Left hindlimb (tissue), 1 donor: ENCODE measurements around the gene CMIP.
A peak's percentile ranks its signal among the peaks of the same experiment; 100 is the strongest.

Experiments used
- DNase-seq: peaks from one replicate; pipeline ENCODE4 v3.0.0-alpha.2; 2018

Gene CMIP

DNA sequence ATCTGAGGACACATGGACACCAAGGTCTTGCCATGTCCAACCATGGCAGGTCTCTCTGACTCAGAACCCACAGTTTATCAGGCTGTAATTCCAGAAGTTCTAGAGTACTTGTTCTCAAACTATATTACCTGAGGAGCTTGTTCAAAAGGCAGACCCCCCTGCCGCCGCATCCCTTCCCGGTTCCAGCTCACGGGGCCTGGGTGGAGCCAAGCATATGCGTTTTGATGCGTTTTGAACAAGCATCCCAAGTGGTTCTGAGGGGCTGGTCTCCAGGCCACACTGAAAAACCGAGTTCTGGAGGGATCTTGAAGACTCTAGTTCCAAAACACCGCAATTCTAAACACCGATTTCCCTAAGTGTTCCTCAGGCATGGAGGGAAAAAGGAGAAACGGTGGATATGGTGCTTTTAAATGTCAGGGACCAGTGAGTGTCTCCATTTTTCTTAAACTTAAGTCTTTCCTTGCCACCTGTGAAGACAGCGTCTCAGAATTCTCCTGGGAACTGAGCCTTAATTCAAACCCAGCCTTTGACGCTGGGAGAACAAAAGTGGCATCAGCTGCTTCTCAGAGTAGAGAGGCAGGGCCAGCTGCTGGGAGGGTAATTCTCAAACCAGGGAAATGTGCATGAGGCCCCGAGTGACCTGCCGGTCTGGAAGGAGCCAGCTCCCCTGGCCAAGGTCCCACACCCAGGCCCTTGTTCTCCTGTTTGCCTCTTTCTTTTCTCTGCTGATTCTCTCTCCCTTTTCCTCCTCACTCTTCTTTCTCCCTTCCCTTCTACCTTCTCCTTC lies 250.1 kb downstream of the CMIP start:
- peak; percentile 59 for DNase-seq

DNA sequence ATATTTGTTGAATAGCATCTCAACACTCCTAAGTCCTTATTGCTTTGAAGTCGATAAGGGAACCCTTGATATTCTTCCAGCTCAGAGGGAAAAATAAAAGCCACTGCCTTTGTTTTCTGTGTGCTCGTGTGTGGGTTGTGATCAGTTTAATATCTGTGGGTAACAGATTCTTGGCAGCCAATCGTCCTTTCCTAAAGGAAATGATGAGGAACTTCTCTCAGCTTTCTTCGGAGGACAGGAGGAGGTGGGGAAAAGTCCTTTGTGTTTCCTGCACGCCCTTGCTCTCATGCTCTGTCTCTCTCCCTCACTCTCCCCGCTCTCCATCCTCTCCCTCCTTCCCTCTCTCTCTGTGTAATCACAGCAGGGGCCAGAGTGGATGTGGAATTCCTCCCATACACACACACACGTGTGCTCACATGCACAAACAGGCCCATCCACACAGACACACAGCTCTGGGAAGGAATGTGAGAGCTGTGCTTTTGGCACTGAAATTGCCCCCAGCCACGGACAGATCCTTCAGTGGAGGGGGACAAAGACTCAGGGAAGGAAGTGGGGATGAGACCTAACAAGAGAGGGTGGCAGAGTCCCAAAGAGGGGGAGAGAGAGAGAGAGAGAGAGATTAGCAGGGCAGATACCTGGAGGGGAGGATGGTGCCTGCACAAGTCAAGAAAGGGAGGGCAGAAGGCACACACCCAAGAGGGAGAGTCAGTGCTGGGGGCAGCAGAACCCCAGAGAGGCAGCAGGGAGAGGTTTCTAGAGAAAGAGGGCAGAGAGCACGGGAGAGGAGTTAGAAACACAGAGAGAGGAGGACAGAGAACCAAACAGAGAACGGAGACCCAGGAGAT lies 250.9 kb downstream of the CMIP start:
- no peak for DNase-seq

DNA sequence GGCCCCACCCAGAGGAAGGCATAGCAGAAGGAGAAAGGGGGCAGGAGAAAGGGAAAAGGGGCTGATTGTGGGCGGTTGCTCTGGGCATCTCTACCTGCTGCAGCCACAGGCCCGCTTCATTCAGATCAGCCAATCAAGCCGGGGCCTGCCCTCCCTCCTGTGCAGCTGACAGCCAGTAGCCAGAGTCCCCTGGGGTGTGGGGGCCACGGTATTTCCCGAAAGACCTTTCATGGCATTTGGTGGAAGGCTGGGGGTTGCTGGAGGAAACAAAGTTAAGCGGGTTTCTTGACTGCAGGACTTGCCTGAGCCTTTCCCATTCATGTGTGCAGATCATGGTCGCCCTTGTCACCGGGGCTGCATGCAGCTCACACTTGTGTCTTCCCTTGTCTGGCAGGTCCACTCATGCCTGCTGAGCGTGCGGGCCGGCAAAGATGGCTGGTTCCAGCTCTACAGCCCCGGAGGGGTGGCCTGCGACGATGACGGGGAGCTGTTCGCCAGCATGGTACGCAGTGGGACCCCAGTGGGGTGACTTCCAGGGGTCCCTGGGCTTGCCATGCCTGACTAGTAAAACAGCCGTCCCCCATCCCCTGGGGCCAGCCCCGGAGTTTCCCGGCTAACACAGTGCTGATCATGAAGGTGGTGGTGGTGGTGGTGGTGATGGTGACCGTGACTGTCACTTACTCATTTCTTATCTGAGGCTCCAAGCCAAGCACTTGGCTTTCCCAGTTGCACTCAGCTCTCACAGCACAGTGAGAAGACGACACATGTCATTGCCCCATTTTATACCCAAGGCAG lies 251.8 kb downstream of the CMIP start:
- no peak for DNase-seq

DNA sequence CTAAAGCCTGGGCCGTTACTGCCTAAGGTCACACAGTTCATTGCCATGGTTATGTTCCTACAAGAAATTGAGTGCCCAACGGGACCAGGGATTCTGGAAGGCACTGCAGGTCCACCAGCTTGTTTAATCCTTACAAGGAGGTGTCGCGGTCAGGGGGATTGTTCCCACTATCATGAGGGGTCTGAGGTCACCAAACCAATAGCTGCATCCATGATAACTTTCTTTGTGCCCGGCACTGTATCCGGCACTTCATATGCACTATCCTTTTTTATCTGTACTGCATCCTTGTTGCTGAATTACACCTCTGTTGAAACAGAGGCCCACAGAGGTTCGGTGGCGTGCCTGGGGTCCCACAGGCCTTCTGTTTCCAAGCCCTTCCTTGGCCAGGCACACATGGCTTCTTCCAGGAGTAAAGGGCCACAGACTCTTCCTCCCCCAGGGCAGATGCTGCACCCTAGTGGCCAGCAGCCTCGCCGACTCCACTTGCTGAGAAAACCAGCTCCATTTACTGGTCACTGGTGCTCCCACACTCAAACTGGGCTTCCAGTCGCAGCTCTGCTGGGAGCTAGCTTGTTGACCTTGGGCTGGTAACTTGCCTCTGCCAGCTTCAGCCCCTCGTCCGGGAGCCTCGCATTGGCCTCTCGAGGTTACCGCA lies 252.5 kb downstream of the CMIP start:
- no peak for DNase-seq

DNA sequence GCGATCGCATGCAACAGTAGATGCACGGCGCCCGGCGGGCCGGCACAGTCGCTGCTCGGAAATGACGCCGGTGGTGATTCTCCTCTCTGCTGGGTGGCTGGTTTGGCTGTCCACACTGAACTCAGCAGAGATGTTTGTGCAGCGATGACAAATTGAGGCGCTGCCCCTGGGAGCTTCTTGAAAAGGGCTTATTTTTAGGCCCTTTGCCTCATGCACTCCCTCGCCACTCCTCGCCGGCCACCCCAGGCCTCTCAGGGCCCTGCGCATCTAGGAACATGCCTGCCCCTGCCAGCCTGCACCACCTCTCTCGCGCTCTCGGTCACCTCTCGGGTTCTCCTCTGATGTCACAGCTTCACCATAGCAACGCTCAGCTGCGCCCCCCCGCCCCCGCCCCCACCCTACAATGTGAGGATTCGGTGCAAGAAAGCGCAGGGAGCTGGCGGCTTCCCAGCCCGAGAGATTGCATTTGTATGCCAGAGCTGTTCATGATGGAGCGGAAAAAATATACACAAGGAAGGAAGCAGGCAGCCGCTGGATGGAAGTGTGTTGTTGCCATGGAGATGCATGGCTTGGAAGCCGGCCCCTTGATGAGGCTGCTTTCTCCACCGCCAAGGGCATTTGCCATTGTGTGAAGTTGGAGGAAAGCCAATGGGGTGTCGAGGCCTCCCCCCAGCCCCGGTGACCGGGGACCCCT lies 253.2 kb downstream of the CMIP start:
- peak; percentile 84 for DNase-seq

DNA sequence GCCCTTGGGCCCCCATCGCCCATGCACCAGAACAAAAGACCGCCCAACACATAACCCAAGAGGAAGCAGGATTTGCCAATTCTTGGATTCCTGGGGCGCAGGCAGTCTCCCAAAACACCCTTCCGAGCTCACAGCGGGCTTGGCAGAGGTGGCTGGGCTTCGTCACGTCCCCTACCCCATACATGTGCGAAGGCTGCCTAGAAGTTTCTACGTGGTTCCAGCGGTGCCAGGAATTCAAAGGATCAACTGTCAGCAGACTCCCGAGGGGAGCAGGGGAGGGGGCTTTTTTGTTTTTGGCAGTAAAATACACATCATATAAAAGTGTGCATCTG lies 253.7 kb downstream of the CMIP start:
- no peak for DNase-seq

DNA sequence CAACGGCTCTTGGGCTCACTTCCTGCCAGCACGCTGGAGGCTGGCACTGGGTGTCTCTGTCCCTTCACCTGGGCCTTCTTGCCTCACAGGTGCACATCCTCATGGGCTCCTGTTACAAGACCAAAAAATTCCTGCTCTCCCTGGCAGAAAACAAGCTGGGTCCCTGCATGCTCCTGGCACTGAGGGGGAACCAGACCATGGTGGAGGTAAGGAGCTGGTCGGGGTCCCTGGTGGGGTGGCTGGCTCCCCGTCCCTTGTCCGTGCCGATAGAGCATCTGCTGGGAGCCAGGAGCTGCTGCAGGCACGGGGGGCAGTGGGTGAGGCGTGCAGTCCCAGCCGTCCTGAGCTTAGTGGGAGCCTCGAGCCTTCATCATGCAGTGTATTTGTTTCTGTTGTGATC lies 255.0 kb downstream of the CMIP start:
- DNase-seq: no peak

DNA sequence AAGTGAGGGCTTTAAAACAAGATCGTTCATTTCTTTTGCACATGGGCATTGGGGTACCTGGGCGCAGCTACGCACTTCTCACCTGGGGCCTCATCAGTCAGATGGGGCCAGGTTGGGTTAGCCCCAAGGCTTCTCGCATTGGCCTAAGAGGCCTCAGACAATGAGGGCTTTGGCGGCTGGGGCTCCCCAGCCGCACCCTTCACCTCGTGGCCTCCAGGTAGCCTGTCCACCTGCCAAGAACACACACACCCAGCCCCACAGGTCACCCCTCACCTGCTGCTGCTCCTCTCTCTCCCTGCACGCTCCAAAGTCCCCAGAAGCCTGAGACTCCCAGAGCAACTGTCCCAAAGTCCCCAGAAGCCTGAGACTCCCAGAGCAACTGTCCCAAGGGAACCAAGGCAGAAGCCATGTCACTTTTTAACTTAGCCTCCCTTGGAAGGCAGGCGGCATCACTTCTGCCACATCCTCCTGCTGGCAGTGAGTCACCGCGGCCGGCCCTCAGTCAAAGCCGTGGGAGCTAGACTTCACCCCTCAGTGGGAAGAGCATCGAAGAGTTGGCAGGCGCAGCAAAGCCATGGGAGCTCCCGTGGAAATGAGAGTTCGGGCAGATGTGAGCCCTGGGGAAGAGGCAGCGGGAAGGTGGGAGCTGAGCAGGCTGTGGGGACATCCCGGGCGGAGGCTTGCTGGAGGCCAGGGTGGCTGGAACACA lies 255.6 kb downstream of the CMIP start:
- DNase-seq: no peak

DNA sequence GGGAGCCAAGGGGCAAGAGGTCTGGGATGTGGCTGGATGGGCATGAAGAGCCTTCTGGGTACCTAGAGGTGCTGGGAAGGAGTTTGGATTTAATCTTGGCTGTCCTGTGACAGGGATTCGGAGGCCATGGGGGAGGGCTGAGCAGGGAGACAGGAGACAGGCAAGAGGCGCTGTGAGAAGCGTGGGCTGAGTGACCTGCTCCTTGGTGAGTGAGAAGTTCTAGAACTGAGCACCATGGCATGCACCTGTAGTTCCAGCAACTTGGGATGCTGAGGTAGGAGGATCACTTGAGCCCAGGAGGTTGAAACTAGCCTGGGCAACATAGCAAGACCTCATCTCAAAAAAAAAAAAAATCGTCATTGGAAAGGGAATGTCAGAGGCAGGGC lies 256.2 kb downstream of the CMIP start:
- DNase-seq: no peak

DNA sequence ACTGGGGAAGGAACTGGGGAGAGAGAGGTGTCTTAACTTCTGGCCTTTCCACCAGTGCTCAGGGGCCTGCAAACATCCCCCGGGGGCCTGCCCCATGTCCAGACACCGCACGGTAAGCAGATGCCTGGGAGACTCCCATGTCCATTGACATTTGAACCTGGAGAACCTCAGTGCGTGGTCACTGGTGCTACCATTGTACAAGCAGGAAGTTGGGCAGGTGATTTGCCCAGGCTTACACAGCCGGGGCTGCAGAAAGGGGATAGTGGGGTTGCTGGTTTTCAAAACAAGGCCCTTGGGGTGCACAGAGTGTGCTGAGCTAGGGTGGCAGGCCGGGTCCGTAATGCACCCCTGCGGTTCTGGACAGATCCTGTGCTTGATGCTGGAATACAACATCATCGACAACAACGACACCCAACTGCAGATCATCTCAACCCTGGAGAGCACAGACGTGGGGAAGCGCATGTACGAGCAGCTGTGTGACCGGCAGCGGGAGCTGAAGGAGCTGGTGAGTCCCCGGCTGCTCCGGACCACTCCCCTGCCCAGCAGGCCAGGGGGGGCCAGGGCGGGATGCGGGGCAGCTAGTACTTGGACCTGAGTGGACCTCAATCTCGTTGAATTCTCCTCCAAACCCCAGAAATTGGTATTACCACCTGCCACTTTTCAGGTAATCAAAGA lies 256.8 kb downstream of the CMIP start:
- no peak for DNase-seq

DNA sequence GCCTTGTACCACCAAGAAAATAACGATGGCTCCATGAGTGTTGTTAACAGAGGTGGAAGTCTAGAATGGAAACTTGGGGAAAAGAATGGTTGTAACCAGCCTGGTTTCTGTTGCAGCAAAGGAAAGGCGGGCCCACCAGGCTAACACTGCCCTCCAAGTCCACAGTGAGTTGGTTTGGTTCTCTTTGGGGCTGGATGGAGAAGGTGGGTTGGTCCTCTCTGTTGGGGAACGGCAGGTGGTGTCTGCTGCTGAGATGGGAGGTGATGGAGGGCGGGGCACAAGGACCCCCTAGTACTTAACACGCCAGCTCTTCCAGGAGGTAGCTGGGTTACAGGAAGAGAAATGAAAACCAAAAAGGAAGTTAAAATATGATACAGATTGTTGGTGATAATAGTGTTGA lies 257.9 kb downstream of the CMIP start:
- no peak for DNase-seq

DNA sequence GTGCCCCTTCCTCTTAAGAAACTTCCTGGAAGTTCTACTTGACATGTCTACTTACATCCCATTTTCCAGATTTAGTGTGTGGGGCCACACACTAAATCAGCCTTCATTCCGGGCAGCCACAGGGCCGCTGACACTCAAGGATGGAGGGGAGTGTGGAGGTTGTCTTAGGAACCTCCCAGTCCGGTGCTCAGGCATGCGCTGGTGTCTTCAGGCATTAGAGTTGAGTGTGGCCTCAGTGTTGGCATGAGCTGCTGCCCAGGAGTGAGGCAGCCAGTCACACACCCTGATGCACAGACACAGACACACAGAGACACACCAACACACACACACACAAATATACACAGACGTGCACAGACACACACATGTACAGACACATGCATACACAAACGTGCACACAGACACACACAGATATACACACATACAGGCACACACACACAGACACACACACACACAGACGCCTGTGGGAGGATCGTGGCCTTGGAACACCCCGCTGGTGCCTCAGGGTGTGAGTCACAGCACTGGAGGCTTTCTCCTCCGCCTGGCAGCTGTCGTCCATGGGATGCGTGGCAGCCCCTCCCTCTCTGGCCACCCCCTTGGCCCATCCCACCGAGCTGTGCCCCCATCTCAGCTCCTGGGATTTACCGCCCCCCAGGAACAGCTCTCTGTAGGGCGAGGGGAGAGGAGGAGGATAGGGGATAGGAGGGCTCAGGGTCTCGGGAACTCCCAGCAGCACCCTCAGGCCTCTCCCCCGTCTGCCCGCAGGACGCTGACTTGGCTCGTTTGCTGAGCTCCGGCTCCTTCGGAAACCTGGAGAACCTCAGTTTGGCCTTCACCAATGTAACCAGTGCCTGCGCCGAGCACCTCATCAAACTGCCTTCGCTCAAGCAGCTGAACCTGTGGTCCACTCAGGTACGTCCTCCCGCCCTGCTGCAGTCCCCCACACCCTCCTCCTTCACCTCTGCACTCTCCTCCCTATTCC lies 258.9 kb downstream of the CMIP start:
- peak; percentile 56 for DNase-seq

DNA sequence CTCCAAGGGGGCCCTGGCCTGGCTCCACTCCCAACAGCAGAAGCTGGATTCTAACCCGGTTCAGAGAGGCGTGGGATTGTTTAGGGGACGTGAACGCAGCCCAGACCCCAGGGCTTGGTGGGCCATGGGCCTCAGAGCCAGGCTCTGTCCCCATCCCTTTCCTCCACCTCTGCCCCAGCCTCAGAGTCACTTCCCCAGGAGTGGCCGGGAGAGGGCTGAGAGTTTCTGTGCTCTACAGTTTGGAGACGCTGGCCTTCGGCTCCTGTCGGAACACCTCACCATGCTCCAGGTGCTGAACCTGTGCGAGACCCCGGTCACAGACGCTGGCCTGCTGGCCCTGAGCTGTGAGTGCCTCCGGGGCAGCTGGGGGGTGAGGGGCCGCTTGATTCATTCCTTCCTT lies 260.7 kb downstream of the CMIP start:
- peak; percentile 12 for DNase-seq

DNA sequence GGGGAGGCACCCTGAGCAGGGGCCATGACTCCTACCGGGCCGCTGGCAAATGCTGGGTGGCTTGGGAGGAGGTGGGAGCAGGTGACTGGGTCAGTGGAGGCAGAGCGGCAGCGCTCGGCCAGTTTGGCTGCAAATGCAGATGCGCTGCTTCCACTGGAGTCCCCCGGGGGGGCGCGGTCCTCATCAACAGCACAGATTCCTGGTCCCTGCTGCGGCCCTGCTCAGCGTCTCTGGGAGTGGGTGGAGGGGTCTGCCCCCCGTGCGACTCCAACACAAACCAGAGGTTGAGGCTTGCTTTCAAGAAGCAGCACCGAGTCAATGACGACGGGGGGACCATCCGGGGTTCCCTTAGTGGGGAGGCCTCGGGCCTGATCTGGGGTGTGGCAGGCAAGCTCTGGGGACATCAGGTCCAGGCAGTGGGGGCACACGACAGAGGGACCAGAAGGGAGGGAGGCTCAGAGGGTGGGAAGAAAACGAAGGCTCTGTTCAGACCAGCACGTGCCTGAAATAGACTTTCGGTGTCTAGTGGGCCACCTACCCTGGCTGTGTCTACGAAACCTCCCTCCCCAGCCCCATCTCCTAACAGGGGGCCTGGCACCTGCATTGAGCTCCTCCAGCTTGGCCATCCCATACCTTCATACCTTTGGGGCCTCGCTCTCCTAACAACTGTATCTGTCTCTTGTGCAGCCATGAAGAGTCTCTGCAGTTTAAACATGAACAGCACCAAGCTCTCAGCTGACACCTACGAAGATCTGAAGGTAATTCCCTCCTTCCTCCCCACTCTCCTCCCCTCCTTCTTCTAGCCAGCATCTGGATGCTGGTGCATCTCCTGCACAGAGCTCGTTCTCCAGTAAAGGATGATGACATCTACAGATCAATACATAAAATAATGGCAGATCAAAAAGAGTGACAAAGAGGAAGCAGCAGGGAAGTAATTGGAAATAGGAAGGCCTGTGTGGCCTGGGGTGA lies 262.0 kb downstream of the CMIP start:
- DNase-seq: peak; percentile 14

DNA sequence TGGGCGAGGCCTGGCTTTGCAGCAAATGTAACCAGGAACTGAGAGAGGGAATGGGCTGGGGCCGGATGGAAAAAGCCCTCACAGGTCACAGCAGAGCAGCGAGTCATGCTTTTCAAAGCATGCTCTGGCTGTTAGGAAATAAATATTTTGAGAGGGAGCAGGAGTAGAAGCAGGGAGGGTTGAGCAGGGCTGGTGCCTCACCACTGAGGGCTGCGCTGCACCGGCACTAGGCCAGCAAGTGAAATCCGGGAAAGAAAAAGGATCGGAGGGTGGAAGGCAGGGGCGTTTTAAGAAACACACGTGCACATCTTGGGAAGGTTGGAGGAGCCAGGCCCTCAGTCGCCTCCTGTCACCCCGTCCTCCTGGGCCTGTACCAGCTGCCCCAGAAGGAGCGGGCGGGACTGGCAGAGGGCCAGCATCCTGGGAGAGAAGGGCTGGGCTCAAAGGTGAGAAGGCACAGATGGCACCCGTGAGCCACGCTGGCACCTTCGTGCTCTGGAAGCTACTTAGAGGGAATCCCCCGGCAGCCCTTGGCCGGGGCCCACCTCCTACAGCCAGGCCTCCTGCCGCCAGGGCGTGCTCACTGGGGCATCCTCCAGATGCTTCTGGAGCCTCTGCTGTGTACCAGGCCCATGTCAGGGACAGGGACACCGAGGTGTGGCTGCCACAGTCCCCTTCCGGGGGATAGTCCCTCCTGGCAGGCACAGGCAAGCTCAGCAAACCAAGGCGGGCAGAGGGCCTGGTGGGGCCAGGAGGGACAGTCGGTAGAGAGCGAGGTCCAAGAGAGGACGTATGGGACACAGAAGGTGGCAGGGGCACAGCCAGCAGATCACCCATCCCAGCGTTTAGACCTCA lies 263.0 kb downstream of the CMIP start:
- DNase-seq: peak; percentile 26

DNA sequence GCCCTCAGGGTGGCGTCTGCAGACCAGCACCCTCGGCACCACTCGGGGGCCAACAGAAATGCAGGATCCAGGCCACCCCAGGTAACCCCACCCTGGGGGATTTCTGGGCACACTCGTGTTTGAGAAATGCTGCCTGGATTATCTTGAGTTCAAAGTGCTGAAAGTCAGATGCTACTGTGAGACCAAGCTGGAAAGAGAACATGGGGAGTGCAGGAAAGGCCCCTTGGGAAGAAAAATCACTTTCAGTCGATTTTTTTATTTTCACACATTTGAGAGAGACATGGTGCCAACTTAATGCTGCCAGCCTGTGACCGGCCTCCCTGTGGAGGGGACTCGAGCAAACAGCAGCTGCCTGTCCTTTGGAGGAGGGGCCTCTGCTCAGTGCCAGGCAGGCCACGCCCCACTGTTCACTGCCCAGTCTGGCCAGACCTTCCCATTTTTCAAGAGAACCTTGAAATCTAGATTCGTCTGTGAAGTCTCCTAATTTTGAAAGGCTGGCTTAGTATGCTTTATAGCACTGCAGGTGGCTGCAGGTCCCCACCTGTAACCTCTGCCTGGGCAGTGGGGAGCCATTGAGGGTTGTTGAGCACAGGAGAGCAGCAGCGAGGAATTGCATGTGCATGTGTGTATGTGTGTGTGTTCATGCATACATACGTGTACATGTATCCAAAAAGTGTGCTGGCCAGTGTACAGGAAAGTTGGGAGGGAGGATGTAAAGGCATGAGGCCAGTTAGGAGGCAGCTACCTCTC lies 263.8 kb downstream of the CMIP start:
- peak; percentile 65 for DNase-seq
